K562 (cell line): ENCODE measurements around the gene TMEM170A.

Experiments
- EP400 ChIP-seq: fragments of 450-650 bp; IDR thresholded peaks from 2 replicates; pipeline ENCODE4 v1.6.1; 2017; ENCODE audit warnings: antibody characterized with exemption, mild to moderate bottlenecking, moderate library complexity
- SMC3 ChIP-seq: conservative IDR thresholded peaks from 2 replicates; pipeline ENCODE4 v1.6.1; 2011; ENCODE audit warnings: low read depth, low read length, improper control_type of control experiment; ENCODE audit not compliant: insufficient read depth
- TAF1 ChIP-seq: IDR thresholded peaks from 2 replicates; pipeline ENCODE4 v1.6.1; 2011; ENCODE audit warnings: mild to moderate bottlenecking, low read length, moderate library complexity; ENCODE audit not compliant: insufficient read depth, control insufficient read depth, severe bottlenecking; ENCODE audit errors: extremely low read depth
- TF ChIP-seq, protein P1 (sequence below), 3 experiments: IDR thresholded peaks in 2 of 3; conservative IDR thresholded peaks in 1 of 3; 2 replicates each; pipeline ENCODE4 v1.5.1; 2011 to 2012; ENCODE audit warnings: low read length in 3 of 3, mild to moderate bottlenecking in 3 of 3, control low read depth in 2 of 3, improper control_type of control experiment in 1 of 3, inconsistent platforms in 1 of 3, low read depth in 1 of 3, mixed read lengths in 1 of 3, moderate library complexity in 1 of 3; ENCODE audit not compliant: insufficient read depth in 2 of 3

DNA sequence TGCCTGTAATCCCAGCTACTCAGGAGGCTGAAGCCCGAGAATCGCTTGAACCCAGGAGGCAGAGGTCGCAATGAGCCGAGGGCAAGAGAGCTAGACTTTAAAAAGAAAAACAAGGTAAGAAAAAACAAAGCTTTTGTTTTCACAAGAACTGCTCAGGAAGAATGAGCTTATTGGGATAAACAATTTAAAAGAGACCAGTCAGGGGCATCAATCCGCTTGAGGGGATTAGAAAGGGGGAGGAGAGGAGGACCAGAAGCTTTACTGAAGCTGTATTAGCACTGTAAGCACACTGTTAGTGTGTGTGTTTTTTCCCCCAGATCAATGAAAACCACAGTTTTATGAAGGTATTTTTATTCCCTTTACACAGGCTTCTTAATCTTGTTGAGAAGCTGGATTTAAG is 8.8 kb downstream of the TMEM170A start:
- TF ChIP-seq, protein P1, sequence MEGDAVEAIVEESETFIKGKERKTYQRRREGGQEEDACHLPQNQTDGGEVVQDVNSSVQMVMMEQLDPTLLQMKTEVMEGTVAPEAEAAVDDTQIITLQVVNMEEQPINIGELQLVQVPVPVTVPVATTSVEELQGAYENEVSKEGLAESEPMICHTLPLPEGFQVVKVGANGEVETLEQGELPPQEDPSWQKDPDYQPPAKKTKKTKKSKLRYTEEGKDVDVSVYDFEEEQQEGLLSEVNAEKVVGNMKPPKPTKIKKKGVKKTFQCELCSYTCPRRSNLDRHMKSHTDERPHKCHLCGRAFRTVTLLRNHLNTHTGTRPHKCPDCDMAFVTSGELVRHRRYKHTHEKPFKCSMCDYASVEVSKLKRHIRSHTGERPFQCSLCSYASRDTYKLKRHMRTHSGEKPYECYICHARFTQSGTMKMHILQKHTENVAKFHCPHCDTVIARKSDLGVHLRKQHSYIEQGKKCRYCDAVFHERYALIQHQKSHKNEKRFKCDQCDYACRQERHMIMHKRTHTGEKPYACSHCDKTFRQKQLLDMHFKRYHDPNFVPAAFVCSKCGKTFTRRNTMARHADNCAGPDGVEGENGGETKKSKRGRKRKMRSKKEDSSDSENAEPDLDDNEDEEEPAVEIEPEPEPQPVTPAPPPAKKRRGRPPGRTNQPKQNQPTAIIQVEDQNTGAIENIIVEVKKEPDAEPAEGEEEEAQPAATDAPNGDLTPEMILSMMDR (IDR thresholded peaks at IDR 0.05 in 2 of 3, conservative IDR thresholded peaks at IDR 0.05 in 1 of 3; ENCODE audit: insufficient read depth in 2 of 3, low read depth in 1 of 3, low read length in 3 of 3), result no peak
- TF ChIP-seq TAF1 (no peak), EP400 (no peak), SMC3 (no peak)
